NT2/D1 (cell line): ENCODE measurements around the gene SRP72.

Experiments
- DNase-seq: peaks from one replicate; pipeline ENCODE4 v3.0.0-alpha.2; 2011; ENCODE audit warnings: low read depth, low spot score
- H3K27me3 ChIP-seq: 2 replicates; pipeline ENCODE4 v1.6.0; 2011; ENCODE audit warnings: mild to moderate bottlenecking; ENCODE audit not compliant: insufficient read length, insufficient read depth
- H3K36me3 ChIP-seq: 2 replicates; pipeline ENCODE4 v1.6.1; 2011; ENCODE audit warnings: mild to moderate bottlenecking, low read length, mixed read lengths; ENCODE audit not compliant: insufficient read depth, insufficient read length
- H3K4me1 ChIP-seq: 2 replicates; pipeline ENCODE4 v1.5.1; 2011; ENCODE audit not compliant: insufficient read depth, insufficient read length
- H3K4me3 ChIP-seq: 2 replicates; pipeline ENCODE4 v1.5.1; 2011; ENCODE audit warnings: low read depth; ENCODE audit not compliant: insufficient read length
- H3K9ac ChIP-seq: 2 replicates; pipeline ENCODE4 v1.6.0; 2011; ENCODE audit warnings: low read depth; ENCODE audit not compliant: insufficient read length
- H3K9me3 ChIP-seq: 2 replicates; pipeline ENCODE4 v1.5.1; 2011; ENCODE audit warnings: mild to moderate bottlenecking, low read length; ENCODE audit not compliant: insufficient read depth
- SUZ12 ChIP-seq: IDR thresholded peaks from 2 replicates; pipeline ENCODE4 v1.6.1; 2011; ENCODE audit not compliant: insufficient read length, insufficient read depth; ENCODE audit errors: extremely low read depth
- YY1 ChIP-seq: IDR thresholded peaks from 2 replicates; pipeline ENCODE4 v1.6.1; 2011; ENCODE audit not compliant: insufficient read length, insufficient read depth
- ZNF274 ChIP-seq: IDR thresholded peaks from 2 replicates; pipeline ENCODE4 v1.6.1; 2011; ENCODE audit warnings: mild to moderate bottlenecking, low read depth, low read length

The SRP72 gene

DNA sequence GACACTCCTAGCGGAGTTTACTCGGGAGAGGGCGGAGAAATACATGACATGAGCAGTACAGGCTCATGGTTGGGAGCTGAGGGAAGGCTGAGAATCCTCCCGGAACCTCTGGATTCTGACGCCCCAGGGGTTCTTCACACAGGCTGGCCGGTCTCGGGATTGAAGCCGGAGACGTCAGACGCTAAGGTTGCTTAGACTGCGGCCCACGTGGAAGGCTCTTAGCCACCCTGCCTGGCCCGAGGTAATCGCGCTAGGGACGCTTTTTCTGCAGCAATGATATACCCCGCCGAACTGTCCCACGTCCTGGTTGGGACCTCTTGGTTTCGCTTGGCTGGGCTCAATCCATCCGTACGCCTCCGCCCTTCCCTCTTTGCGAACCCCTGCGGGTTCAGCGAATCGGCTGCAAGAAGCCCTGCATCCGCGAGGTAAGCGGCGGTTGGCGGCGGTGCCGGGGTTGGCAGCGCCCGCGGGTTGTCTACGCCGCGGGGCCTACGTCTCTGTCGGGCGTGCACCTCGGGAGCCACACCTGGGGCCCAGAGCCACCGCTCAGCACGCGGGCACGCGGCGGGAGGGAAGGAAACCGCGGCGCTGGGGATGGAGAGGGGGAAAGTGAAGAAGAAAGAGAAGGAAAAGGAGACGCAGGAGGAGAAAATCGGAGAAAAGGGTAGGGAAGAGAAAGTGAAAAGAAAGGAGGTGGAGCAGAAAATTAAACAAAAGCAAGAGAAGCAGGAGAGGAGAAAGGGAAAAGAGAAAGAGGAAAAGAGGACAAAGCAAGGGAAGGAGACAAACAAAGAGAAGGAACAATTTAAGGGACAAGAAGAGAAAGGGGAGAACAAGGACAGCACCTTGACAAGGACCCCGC is 38.1 kb downstream of the SRP72 start, which contains the start of gene ARL9:
Gene ARL9 (plus strand): TSS at position 523 of the 862 bp plus-strand sequence. CDS start 72 bp downstream, at position 595.
- H3K36me3 ChIP-seq: peaks cover 18% of the 10 kb centered on the region
- peaks cover 16% of the 10 kb centered on the region for H3K27me3 ChIP-seq
- H3K9me3 ChIP-seq: no peaks in the 10 kb centered on the region
- H3K9ac ChIP-seq: peak within 1 kb of the TSS; percentile 61
- peak within 1 kb of the TSS; percentile 33 for H3K4me3 ChIP-seq
- TF ChIP-seq YY1 (no peak), SUZ12 (no peak), ZNF274 (no peak)
- DNase-seq: peak; percentile 28
- no peaks in the 10 kb centered on the region for H3K4me1 ChIP-seq

DNA sequence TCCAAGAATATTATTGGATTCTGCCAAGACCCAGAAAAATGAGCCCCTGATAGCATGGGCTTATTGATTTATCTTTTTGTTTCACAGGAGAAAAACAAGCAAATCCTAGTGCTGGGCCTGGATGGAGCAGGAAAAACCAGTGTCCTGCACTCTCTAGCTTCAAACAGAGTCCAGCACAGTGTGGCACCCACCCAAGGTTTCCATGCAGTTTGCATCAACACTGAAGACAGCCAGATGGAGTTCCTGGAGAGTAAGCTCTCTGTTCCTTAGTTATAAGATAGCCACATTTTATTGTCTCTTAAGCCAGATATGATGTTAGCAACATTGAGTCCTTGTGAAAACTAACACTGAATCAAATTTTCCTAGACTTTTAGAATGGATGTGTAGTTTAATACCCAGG is 43.7 kb downstream of the SRP72 start:
- no peaks in the 10 kb centered on the region for H3K4me1 ChIP-seq
- no peak for DNase-seq
- no peak overlapping the region for H3K9ac ChIP-seq

DNA sequence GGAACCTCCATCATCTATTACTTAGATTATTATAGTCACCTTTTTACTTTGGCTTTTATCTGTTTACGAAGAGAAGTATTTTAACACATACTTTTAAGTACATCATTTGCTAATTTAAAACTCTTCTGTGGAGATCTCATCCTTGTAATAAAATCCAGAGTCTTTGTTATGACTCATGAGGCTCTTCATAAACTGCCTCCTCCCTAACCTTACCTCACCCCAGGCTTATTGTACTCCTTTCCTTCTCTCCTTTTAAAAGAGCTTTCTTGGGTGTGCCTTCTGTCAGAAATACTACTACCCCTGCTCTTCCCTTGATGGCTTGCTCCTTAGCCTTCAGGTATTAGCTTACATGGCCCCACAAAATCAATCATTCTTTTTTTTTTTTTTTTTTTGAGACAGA is 44.7 kb downstream of the SRP72 start:
- no peaks in the 10 kb centered on the region for H3K4me1 ChIP-seq
- no peaks in the 10 kb centered on the region for H3K27me3 ChIP-seq
- TF ChIP-seq SUZ12: no peak
- TF ChIP-seq ZNF274: no peak
- no peak for TF ChIP-seq YY1
- H3K9ac ChIP-seq: no peak overlapping the region
- no peak overlapping the region for H3K4me3 ChIP-seq
- DNase-seq: no peak
- no peaks in the 10 kb centered on the region for H3K9me3 ChIP-seq
- H3K36me3 ChIP-seq: no peaks in the 10 kb centered on the region

More for the DNA sequence above, 43.7 kb downstream of the SRP72 start:
- H3K9me3 ChIP-seq: no peaks in the 10 kb centered on the region
- no peaks in the 10 kb centered on the region for H3K36me3 ChIP-seq
- H3K27me3 ChIP-seq: peaks cover 10% of the 10 kb centered on the region
- TF ChIP-seq YY1: no peak
- no peak for TF ChIP-seq SUZ12
- no peak for TF ChIP-seq ZNF274
- no peak overlapping the region for H3K4me3 ChIP-seq

DNA sequence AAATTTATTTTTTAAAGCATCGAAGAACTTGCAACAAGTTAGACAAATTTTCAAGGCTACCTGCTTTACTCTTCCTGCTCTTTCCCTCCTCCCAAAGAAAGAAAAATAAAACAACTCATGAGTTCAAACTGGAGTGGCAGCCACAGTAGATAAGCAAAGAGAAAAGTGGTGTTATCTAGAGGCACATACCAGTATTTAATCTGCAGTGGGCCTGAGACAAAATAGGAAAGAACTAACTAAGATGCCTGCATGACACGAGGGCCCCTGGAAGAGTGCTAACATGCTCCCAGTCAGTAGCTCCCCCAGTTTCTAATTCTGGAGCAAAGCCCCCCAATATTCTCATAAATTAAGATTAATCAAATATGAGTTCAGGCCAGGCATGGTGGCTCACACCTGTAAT is 46.1 kb downstream of the SRP72 start:
- H3K4me1 ChIP-seq: no peaks in the 10 kb centered on the region
- no peak overlapping the region for H3K4me3 ChIP-seq
- TF ChIP-seq YY1 (no peak), ZNF274 (no peak), SUZ12 (no peak)
- H3K9me3 ChIP-seq: no peaks in the 10 kb centered on the region
- H3K9ac ChIP-seq: no peak overlapping the region
- no peaks in the 10 kb centered on the region for H3K27me3 ChIP-seq
- no peaks in the 10 kb centered on the region for H3K36me3 ChIP-seq
- DNase-seq: no peak

DNA sequence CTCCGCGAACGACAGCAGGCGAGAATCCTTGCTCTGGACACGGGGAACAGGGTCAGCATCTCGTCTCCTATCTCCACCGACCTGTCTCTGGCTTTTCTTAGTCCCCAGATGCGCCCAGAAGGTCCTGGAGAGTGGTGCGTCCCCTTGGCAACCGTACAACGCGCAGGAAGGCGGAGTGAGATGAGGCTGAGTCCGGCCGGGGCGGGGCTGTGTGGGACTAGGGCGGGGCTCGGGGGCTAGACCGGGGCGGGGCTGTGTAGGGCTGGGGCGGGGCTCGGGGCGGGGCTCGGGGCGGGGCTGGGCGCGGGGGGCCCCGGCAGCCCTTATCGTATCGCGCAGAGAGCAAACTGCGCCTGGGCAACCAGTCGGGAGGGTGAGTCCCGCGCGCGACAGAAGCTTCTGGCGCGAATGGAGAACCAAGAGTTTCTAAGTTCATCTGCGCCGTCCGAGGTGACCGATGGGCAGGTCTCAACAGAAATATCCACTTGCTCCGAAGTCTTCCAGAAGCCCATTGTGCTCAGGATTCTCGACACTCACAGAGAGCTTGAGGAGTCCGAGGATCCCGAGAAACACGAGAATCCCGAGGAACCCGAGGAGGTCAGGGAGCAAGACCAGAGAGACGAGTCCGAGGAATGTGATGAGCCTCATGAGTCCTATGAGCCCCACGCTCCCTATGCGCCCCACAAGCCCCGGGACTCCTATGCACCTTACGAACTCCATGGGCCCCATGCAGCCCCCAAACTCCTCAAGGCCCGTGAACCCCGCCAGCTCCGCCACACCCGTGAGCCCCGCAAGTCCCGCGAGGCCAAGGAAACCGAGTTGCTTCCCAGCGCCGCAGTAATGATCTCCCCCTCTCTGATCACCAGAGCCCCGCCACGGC is 63.1 kb downstream of the SRP72 start:
- Histone ChIP-seq H3K4me1 (no peaks in the 10 kb centered on the region), H3K4me3 (peak overlapping the region; percentile 54), H3K9me3 (no peaks in the 10 kb centered on the region), H3K27me3 (peaks cover 40% of the 10 kb centered on the region), H3K36me3 (no peaks in the 10 kb centered on the region), H3K9ac (peak overlapping the region; percentile 79)
- TF ChIP-seq SUZ12 (no peak), ZNF274 (no peak), YY1 (no peak)
- DNase-seq: peak; percentile 50

DNA sequence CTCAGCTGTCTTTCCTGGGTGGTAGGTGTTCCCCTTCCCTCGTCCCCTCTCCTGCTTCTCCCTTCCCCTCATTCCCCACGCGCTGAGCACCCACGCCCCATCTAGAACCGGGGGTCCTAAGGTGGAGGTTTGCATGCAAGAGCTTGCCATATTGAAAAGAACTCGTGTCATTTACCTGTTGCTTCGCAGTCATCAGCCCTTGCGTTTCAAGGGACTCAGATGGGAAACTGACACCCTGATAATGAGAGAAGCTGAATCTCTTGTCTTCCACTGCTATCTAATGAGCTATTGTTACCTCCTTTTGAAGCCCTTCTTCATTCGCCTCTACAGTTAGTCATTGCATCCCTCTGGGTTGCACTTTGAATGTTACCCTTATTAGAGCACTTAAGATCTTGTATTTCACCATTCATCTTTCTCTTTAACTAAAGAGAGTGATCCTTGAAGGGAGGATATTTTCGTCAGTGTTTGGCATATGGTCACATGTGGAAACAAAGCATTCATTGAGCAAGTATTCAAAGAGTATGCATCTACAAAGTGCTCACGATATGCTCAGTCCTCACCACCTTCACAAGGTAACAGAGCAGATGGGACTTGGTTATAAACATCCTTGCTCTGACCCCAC is 63.8 kb downstream of the SRP72 start:
- H3K9ac ChIP-seq: peak overlapping the region; percentile 79
- H3K9me3 ChIP-seq: no peaks in the 10 kb centered on the region
- H3K4me3 ChIP-seq: peak overlapping the region; percentile 54
- no peak for TF ChIP-seq ZNF274
- no peak for TF ChIP-seq SUZ12
- no peak for TF ChIP-seq YY1
- peaks cover 40% of the 10 kb centered on the region for H3K27me3 ChIP-seq
- H3K36me3 ChIP-seq: no peaks in the 10 kb centered on the region
- no peak for DNase-seq
- H3K4me1 ChIP-seq: no peaks in the 10 kb centered on the region
